Measurements from ENCODE around the gene NACA.

The NACA gene

GRCh38 chr12:56687223-56688128, 37.6 kb downstream of the NACA start:
- peak; percentile 72 for DNase-seq

GRCh38 chr12:56684745-56685359, 40.2 kb downstream of the NACA start:
- peak; percentile 30 for DNase-seq

DNA sequence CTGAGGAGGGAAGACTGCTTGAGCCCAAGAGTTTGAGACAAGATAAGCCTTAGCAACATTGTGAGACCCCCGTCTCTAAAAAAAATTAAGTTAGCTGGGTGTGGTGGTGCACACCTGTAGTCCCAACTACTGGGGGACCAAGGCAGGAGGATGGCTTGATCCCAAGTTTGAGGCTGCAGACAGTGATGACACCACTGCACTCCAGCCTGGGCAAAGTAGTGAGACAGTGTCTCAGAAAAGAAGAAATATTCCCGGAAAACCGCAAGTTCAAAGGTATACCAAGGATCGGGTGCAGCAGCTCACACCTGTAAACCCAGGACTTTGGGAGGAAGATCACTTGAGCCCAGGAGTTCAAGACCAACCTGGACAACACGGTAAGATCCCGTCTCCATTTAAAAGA, 42.8 kb downstream of the NACA start:
- DNase-seq: no peak

DNA sequence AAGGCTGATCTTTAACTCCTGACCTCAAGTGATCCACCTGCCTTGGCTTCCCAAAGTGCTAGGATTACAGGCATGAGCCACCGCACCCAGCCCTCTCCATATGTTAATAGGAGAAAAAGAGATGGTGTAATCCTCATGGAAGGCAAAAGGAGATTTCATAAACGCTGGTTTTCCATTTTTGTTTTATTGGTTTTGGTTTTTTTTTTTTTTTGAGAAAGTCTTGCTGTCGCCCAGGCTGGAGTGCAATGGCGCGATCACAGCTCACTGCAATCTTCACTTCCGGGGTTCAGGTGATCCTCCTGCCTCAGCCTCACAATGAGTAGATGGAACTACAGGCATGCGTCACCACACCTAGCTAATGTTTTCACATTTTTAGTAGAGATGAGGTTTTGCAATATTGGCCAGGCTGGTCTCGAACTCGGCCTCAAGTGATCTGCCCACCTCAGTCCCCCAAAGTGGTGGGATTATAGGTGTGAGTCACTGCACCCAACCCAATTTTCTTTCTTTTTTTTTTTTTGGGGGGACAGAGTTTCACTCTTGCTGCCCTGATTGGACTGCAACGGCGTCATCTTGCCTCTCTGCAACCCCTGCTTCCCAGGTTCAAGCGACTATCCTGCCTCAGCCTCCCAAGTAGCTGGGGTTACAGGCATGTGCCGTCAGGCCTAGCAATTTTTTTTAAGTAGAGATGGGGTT, 45.1 kb downstream of the NACA start:
- DNase-seq: peak; percentile 31

GRCh38 chr12:56678852-56679251, 46.2 kb downstream of the NACA start:
- no peak for DNase-seq

GRCh38 chr12:56677680-56678079, 47.4 kb downstream of the NACA start:
- no peak for DNase-seq

GRCh38 chr12:56676851-56677580, 48.1 kb downstream of the NACA start:
- no peak for DNase-seq

DNA sequence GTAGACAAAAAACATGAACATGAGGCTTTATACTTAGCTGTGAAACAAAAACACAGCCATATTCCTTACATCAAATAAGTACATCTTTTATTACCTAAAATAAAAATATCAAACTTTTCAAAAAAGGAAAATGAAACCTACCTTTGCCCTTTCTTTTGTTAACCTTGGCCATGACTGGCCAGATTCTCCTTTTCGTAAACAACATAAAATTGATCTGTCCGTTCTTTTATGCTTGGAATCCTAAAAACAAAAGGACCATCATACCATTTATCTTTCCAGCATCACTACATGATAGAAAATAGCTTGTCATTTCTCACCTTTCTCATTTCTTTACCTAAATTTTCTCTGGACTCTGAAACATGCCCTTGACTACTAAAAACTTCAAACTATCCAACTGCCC, 53.5 kb downstream of the NACA start:
- DNase-seq: no peak

DNA sequence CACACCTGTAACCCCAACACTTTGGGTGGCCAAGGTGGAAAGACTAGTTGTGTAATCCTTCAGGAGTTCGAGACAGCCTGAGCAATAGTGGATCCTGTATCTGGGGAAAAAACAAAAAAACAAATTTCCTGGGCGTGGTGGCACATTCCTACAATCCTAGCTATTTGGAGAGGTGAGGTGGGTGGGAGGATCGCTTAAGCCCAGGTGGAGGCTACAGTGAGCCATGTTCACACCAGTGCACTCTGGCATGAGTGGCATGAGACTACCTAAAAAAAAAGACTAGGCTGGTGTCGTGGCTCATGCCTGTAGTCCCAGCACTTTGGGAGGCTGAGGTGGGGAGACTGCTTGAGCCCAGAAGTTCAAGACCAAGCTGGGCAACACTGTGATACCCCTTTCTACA, 54.3 kb downstream of the NACA start:
- no peak for DNase-seq

GRCh38 chr12:56668197-56668457, 57.0 kb downstream of the NACA start:
- no peak for DNase-seq
